ENCODE measurements around the gene BICD1.

Gene BICD1

DNA sequence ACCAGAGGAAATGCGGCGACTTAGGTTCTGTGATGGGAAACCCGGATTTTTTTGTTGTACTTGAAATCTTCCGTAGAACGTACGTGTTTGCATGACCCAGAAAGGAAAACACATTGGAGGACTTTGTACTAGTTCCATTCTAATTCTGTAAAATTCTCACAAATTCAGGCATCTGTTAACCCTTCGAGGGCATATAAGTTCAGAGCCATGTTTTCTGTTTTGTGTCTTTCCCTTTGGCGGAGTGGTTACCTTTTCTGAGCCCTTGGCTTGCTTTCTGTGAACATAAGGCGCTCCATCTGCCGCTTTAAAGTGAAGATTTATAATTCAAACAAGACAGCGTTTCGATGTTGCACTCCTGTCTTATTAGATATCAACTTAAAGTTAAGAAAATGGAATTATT lies 34.2 kb downstream of the BICD1 start:
- TF ChIP-seq, protein P1, sequence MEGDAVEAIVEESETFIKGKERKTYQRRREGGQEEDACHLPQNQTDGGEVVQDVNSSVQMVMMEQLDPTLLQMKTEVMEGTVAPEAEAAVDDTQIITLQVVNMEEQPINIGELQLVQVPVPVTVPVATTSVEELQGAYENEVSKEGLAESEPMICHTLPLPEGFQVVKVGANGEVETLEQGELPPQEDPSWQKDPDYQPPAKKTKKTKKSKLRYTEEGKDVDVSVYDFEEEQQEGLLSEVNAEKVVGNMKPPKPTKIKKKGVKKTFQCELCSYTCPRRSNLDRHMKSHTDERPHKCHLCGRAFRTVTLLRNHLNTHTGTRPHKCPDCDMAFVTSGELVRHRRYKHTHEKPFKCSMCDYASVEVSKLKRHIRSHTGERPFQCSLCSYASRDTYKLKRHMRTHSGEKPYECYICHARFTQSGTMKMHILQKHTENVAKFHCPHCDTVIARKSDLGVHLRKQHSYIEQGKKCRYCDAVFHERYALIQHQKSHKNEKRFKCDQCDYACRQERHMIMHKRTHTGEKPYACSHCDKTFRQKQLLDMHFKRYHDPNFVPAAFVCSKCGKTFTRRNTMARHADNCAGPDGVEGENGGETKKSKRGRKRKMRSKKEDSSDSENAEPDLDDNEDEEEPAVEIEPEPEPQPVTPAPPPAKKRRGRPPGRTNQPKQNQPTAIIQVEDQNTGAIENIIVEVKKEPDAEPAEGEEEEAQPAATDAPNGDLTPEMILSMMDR (IDR thresholded peaks at IDR 0.05; ENCODE audit: low read depth, low read length), result no peak
- no peak for DNase-seq (ENCODE audit: extremely low read depth, low read depth)

DNA sequence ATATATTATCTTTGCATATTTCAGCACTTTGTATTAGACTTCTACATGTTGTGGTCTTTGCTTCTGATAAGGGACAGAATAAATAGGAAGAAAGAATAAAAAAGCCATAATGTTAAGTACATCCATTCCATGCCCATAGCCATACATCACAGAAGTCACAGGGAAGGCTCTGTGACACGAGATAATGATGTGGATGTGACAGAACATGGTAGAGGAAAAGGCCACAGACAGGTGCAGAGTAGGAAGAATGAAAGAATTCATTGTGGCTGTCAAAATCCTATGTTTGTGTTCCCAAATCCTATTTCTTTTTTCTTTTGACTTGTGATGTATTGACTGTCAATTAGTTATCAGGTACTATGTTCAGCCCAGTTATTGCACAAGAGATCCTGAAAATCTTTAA lies 38.4 kb downstream of the BICD1 start:
- no peak for DNase-seq (ENCODE audit: extremely low read depth, low read depth)
- TF ChIP-seq, protein P1 (IDR thresholded peaks at IDR 0.05; ENCODE audit: low read depth, low read length), result no peak

GRCh38 chr12:32146074-32146873 lies 39.6 kb downstream of the BICD1 start:
- DNase-seq (ENCODE audit: extremely low read depth, low read depth), result no peak
- TF ChIP-seq, protein P1 (IDR thresholded peaks at IDR 0.05; ENCODE audit: low read depth, low read length), result no peak

DNA sequence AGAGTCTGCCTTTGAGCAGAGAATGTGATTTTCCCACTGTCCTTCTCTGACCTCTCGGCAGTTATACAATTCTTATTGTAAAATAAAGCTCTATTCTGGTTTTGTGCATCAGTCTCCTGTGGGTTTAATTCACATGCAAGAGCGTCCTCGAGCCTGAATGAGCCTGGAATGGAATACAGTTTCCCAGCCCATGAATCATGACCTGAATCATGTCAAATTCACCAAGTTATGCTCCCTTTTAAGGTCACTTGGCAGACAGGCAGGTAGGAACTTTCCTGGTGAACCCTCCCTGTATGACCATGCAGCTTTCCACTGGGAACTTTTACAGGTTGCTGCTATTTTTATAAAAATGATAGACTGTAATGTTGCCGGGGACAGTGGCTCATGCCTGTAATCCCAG lies 41.7 kb downstream of the BICD1 start:
- TF ChIP-seq, protein P1 (IDR thresholded peaks at IDR 0.05; ENCODE audit: low read depth, low read length), result no peak
- DNase-seq (ENCODE audit: extremely low read depth, low read depth), result no peak

DNA sequence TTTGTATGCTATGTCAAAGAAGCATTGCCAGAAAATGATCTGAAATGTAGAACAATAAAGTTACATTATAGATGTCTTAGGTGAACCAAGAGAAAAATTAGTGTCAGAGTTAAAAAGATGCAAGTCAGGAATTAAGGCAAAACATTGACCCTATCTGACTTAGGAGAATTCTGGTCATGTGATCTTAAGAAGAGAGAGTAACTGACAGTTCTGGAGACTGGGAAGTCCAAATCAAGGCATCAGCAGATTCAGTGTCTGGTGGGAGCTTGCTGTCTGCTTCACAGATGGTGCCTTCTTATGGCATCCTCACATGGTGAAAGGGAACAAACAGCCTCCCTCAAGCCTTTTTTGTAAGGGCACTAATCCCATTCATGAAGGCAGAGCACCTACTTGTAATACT lies 42.8 kb downstream of the BICD1 start:
- no peak for DNase-seq (ENCODE audit: extremely low read depth, low read depth)
- TF ChIP-seq, protein P1 (IDR thresholded peaks at IDR 0.05; ENCODE audit: low read depth, low read length), result no peak

DNA sequence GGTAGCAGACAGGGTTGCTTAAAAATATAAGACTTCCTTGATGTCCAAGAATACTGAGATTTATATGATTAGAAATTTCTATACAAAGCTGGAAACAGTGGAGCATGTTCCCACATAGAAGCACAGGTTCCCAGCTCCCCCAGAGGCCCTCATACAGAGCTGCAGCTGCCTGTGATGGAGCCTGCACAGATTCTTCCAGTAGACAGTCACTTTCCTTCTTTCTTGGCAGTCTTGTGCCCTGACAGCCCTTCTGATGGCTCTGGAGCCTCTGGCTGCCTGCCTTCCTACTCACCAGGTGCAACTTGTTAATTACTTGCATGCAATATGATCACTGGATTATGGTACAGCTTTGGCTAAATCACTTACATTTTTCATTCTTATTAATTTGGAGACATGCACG lies 44.4 kb downstream of the BICD1 start:
- DNase-seq (ENCODE audit: extremely low read depth, low read depth), result no peak
- TF ChIP-seq, protein P1 (IDR thresholded peaks at IDR 0.05; ENCODE audit: low read depth, low read length), result no peak

- DNase-seq (ENCODE audit: extremely low read depth, low read depth), result no peak
These were observed 44.9 kb downstream of the BICD1 start for GRCh38 chr12:32151552-32151951.

More at GRCh38 chr12:32151552-32151951, 44.9 kb downstream of the BICD1 start:
- TF ChIP-seq, protein P1 (IDR thresholded peaks at IDR 0.05; ENCODE audit: low read depth, low read length), result no peak

Measured in AG09319 (cell line).